Activated CD8-positive, alpha-beta memory T cell treated with anti-CD3 and anti-CD28 coated beads, Interleukin-2, amount 50 U/mL, for 48 hours (primary cell): ENCODE data around the gene KERA.
"Not testable (repeated sequence)": the region's sequence is repeated elsewhere in the genome, so short reads cannot be mapped to it uniquely, and the experiment has no call there.

Experiments
- DNase-seq: peaks from one replicate; pipeline ENCODE4 v3.0.0-alpha.2; 2020

Gene KERA

GRCh38 chr12:91057368-91058165 is at the start of gene KERA:
Gene KERA, minus strand, starts transcription at chr12:91058024. Its CDS starts 1,743 bp downstream, at chr12:91056281.
- DNase-seq = no peak

- no peak for DNase-seq
Measured at GRCh38 chr12:91106283-91106682, 48.5 kb upstream of the KERA start.

- no peak for DNase-seq
Measured at GRCh38 chr12:91105807-91106206, 48.0 kb upstream of the KERA start.

GRCh38 chr12:91104812-91105466 is 47.1 kb upstream of the KERA start:
- DNase-seq = no peak

- no peak for DNase-seq
Measured at GRCh38 chr12:91103624-91104023, 45.8 kb upstream of the KERA start.

GRCh38 chr12:91103101-91103500 is 45.3 kb upstream of the KERA start:
- no peak for DNase-seq

- no peak for DNase-seq
Measured at GRCh38 chr12:91100906-91101305, 43.1 kb upstream of the KERA start.

GRCh38 chr12:91099836-91100235 is 42.0 kb upstream of the KERA start:
- DNase-seq = no peak

- DNase-seq = no peak
Measured at GRCh38 chr12:91099341-91099740, 41.5 kb upstream of the KERA start.

GRCh38 chr12:91098941-91099340 is 41.1 kb upstream of the KERA start:
- DNase-seq = no peak

GRCh38 chr12:91098461-91098860 is 40.6 kb upstream of the KERA start:
- no peak for DNase-seq

GRCh38 chr12:91094957-91095356 is 37.1 kb upstream of the KERA start:
- DNase-seq = no peak

- no peak for DNase-seq
Measured at GRCh38 chr12:91094032-91094662, 36.3 kb upstream of the KERA start.

- DNase-seq = no peak
Measured at GRCh38 chr12:91093341-91093740, 35.5 kb upstream of the KERA start.

- DNase-seq = no peak
Measured at GRCh38 chr12:91091916-91092715, 34.3 kb upstream of the KERA start.

- not testable (repeated sequence) for DNase-seq
Measured at GRCh38 chr12:91089953-91090352, 32.1 kb upstream of the KERA start.

- no peak for DNase-seq
Measured at GRCh38 chr12:91080041-91080440, 22.2 kb upstream of the KERA start.

GRCh38 chr12:91078501-91078900 is 20.7 kb upstream of the KERA start:
- no peak for DNase-seq

- DNase-seq = no peak
Measured at GRCh38 chr12:91077228-91077954, 19.6 kb upstream of the KERA start.

GRCh38 chr12:91074851-91075250 is 17.0 kb upstream of the KERA start:
- no peak for DNase-seq

GRCh38 chr12:91074154-91074709 is 16.4 kb upstream of the KERA start:
- no peak for DNase-seq

- DNase-seq = no peak
Measured at GRCh38 chr12:91073426-91073825, 15.6 kb upstream of the KERA start.
